DMS53 (cell line): ENCODE data around the gene SRGAP2.
"Not testable (repeated sequence)": the region's sequence is repeated elsewhere in the genome, so short reads cannot be mapped to it uniquely, and the experiment has no call there.

ENCODE experiments used
- DNase-seq: peaks from one replicate; lab custom pipeline; 2025; lab: John Stamatoyannopoulos, UW

The SRGAP2 gene

DNA sequence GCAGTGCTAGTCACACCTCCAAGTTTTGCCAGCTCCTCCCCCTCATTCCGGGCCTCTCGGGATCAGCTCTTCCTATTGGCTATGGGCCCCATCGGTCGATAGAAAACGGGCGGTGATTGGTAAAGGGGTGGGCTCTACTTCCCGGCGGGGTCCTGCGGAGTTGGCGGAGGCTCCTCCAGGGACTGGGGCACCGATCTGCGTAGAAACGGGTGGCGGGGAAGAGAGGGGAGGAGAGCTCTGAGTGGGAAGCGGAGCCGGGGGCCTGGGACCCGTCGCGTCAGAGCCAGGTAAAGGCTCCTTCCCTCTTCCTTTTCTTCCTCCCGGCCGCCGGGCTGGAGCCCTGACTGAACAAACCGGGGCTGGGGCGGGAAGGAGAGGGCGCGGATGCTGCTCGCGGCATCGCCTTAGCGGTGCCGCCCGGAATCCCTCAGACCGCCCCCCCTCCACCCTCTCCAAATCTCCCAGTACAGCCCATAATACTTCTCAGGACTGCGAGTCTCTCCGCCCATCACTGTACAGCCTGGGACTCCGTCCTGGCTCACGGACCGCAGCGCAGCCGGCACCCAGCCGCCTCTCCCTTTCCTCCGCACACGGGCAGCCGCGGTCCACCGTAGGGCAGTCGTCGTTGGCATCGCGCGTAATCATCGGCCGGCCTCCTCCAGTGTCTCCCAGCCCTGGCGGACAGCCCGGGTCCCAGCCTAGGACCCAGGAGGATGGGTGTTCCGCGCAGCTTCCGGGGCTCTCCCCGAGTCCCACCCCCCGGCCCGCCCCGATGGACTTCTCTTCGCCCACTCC lies at the start of gene SRGAP2:
Gene SRGAP2 (plus strand): TSS at position 178 of the 795 bp plus-strand sequence. CDS start 2,430 bp downstream, outside the sequence.
- peak; percentile 72 for DNase-seq

DNA sequence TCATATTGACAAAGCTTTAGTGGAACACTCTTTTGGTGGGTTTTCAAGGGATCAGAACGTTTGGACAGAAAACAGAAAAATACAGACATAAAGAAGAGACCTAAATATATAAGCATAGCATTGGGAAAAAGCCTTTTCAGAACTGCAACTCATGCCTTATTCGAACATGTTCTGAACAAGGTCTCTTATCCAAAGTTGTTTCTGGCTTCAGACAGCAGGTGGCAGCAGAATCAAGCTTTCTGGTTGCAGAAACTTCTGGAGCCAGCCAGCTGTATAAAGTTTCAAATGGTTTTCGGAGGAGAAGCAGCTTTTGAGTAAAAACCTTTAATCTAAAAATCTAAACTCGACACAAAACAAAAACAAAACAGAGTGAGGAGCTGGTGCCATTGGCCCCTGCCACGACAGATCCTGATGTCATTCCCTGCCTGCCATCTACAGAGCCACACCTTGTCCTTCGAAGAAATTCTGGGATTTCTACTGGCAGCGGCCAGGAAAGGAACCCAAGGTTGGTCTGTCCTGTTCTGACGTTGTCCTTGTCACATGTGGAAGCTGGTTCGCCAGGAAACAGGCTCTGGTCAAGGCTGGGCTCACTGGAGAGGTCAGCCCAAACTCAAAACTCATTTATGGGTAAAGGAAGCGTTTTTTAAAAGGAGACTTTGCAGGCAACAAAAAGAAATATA lies 35.9 kb upstream of the SRGAP2 start:
- DNase-seq: not testable (repeated sequence)

GRCh38 chr1:206169794-206170193 lies 33.5 kb upstream of the SRGAP2 start:
- not testable (repeated sequence) for DNase-seq

DNA sequence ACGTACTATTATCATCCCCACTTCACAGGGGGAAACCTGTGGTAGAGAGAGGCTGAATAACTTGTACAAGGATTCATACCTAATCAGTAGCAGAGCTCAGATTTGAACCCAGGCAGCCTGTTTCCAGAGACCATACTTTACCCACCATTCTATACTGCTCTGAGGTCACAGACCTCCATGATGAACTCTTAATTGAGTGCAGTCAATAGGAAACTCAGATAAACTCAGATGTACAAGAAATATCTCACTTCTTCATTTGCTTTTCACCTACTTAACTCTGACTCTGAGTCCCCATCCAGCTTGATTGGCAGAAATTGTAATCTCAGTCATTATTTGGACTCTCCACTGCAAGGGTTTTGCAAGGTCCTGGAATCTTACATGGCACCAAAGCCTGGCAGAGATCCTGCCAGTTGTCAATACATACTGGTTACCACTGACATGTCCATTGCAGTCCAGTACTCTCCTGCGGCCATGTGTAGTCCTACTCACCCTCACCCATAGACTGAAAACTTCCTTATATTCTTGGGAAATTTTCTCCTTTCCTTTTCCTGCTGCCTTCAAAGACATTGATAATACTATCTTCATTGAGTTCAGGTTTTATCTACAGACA lies 30.1 kb upstream of the SRGAP2 start:
- not testable (repeated sequence) for DNase-seq

GRCh38 chr1:206174182-206174868 lies 29.0 kb upstream of the SRGAP2 start:
- DNase-seq: peak; percentile 58

- DNase-seq: not testable (repeated sequence)
These were observed 27.8 kb upstream of the SRGAP2 start for GRCh38 chr1:206175459-206176113.

- DNase-seq: not testable (repeated sequence)
These were observed 27.2 kb upstream of the SRGAP2 start for GRCh38 chr1:206176114-206176502.

DNA sequence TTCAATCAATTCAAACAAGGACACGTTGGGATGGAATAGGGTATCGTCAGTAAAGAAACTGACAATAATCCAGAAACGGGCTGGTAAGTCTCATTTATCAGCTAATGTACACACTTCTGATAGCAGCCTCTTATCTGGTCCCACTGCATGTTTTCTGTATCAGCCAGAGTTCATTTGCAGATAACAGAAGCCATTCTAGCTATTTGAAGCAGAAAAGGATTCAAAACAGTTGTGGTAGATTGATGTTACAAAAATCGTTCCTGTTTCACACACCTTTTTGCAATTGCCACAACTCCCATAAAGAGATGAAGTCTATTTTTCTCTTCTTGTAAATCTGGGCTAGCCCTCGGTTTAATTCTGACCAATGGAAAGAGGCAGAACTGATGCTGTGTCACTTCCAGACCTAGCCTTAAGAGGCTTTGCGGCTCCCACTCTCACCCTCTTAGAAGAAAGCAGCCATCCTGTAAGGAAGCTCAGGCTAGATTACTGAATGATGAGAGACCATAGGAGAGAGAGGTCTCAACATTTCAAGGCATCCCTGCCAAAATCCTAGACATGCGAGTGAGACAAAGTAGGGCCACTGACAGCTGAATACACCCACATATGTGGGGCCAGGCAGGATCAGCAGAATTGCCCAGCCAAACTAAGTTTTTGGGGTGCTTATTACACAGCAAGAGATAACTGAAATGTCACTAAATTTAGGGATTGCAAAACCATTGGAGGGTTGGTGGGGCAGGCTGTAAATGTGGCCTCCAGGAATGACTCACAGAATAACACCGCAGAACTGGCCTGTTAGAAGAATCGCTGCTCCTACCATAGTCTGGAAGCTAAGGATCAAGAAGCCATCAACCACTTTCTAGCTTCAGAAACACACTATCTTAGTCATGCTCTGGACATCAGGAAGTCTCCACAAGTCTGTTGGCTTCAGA lies 25.0 kb upstream of the SRGAP2 start:
- DNase-seq: not testable (repeated sequence)

DNA sequence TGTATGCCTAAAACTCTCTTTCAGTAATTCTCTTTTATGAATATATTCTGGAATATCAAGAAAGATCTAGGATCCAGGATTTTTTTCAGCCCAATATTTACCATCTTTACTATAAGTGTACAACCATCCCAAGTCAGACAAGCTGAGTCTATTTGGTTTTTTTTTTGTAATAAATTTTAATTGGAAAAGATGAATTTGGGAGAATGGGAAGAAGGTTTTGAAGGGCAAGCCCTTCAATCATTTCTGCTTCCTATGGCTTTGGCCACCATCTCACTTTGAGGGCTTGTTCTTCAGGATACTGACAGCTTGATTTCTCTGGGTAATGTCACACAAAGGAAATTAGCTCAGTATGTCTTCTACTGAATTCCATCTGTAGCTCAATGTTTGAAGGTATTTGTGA lies 23.7 kb upstream of the SRGAP2 start:
- not testable (repeated sequence) for DNase-seq

DNA sequence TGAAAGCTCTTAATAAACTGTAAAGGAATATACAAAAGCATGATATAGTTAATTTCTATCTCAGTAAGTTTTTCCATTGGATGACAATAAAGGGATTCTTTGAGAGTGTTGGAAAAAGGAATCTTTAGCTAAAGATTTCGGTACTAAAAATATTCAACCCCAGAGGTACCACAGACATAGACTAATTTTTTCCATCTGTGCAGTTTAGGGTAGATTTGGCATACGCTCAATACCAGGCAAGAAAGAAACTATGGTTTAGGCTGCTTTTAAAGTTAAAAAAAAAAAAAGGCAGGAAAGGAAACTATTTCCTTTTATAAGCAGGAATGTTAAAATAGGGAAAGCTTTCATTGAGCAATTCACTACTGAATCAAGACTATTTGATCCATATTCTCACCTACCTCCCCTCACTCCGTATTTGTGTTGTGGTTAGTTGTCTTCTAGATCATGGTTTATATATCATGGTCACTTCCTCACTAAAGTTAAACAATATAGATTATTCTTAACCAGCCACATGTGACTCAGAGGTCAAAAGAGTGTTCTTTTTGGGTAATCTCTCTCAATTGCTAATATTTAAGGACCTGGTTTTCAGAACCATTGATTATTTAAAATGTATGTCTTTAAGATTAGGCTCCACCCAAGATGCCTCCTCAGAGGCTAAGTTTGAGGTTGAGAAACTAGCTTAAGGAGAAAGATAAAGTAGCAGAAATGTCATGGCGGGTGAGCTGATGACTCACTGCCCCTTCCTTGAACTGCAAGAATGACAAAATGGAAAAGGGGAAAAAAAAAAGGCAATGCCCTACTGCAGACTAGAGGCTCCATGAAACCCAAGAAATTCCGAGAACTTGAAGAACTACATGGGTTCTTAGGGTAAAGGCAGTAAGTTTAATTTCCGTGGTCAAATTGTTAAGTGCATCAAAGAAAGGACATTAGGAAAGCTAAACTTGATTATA lies 20.7 kb upstream of the SRGAP2 start:
- not testable (repeated sequence) for DNase-seq

DNA sequence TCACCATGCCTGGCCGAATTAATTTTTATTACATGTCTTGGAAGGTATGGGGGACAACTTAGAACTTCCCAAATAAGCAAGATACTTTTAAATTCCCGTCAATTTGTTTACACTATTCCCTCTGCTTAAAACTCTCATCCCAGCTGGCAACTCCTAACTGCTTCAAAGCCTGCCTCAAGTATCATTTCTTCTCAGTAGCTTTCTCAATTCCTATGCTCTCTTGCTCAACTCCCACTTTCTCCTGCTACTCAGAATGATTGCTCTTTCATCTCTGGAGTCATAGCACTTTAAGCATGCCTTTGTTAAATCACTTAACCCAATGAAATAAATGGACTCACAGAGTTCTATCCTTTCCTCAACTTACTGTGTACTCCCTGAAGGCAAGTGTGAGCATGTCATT lies 19.6 kb upstream of the SRGAP2 start:
- DNase-seq: not testable (repeated sequence)

GRCh38 chr1:206185778-206186177 lies 17.6 kb upstream of the SRGAP2 start:
- DNase-seq: not testable (repeated sequence)

DNA sequence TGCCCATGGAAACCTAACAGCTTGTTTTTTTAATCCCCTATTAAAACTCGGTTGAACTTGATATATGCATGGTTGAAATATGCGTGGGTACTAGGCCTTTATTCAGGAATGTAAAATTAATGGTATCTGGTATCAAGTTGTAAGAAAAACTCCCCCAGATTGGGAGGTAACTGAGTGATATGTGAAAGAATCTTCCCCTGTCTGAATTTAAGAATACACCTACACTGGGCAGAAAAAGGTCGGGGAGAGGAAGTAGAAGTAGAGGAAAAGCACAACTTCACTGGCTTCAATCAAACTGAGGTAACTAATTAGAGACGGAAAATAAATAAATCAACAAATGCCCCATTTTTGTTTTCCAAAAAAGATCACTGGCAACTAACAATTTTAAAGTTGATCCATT lies 16.5 kb upstream of the SRGAP2 start:
- DNase-seq: not testable (repeated sequence)

- not testable (repeated sequence) for DNase-seq
These were observed 8.2 kb upstream of the SRGAP2 start for GRCh38 chr1:206195182-206195581.

DNA sequence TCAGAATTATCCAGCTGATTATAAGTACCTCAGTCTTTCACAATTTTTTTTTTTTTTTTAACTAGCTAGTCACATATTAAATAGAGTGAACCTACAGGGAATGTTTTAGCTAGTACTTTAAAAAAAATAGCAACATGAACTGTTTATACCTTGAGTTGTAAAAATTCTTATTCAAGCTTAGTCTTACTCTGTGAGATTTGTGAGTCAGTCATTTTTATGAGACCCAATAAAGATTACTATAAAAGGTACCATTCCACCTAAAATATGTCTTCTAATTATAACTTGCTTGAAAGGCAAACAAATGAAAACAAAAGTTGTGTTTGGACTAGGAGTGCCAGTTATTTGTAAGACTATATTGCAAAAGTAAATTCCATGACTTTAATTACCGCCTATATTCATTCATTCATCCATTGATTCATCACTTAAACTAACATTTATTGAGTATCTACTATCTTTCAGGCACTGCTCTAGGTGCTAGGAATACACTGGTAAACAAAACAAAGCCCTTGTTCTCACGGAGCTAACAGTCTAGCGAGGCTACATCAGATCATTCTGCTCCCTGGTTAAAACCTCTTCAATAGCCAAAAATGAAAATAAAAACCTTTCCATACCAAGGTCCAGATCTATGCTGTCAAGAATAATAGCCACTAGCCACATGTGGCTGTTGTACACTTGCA lies 6.5 kb upstream of the SRGAP2 start:
- not testable (repeated sequence) for DNase-seq

DNA sequence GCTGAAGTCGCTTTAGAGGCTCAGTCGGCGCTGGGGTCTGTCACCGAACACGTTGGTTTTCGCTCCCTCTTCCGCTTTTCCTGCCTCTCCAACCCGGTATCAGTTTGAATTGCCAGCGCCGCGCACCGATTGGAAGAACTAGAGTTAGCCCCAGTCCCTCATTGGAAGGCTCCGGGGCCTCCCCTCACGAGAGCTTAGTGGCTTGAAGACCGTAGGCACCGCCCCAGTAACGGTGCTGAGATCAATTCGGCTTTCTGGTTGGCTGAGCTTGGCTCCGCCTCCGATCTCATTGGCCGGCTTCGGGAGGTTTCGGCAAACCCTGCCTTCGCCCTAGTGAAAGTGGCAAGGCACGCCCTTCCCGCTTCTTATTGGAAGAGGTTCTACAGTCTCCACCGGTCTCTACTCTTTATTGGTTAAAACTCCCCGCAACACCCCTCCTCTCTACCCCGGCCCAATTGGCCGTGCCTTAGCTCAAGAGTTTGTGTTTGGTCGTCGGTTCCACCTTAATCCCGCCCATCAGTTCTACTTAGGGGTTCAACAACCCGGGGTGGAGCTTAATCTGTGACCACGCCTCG lies 465 bp upstream of the SRGAP2 start, which contains the start of gene FAM72A:
Gene FAM72A (minus strand): TSS at position 51 of the 575 bp plus-strand sequence. CDS start 814 bp downstream, outside the sequence.
- DNase-seq: peak; percentile 100

- DNase-seq: not testable (repeated sequence)
These were observed 794 bp downstream of the SRGAP2 start for GRCh38 chr1:206204159-206204511.

DNA sequence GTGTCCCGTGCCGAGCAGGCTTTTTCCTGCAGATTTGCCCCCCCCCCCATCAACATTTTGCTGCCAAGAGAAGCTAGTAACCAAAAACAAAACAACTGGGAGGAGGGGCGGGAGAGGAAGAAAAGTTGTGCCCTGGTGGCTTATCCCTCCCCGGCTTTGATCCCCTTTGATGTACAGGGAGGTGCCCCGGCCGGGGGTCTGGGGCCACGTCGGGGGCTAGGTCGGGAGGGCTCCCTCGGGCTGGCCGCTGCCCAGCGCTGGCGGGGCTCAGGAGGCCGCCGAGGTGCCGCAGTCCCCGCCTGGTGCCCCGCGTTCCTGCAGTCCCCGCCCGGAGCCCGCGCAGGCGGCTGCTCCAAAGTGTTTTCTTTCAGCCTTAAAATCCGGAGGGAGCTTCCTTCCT lies 1.5 kb downstream of the SRGAP2 start:
- DNase-seq: peak; percentile 25
